PC-9 (cell line): Measurements from ENCODE around the gene HNRNPM. TPM values are rescaled to one million over a fixed set of nuclear protein-coding genes. Genes with fewer than 3 reads are reported as not detected.
A peak's percentile ranks its signal among the peaks of the same experiment; 100 is the strongest.

Source experiments
- BruUV-seq: library from RNA; stranded (reverse); fragments of 400-500 nt; replicated peaks from 2 replicates; lab custom pipeline; 2021; lab: Mats Ljungman, UMichigan
- CTCF ChIA-PET: fragments of 300-600 bp; sonication (Branson Sonifier 250); formaldehyde crosslinking; loops from one replicate; lab custom pipeline; 2022; ENCODE audit warnings: antibody characterized with exemption; lab: Charles Lee
- POLR2A ChIA-PET: fragments of 300-600 bp; sonication (Branson Sonifier 250); formaldehyde crosslinking; loops from one replicate; lab custom pipeline; 2022; ENCODE audit warnings: antibody characterized with exemption; ENCODE audit not compliant: unreplicated experiment; lab: Charles Lee
- DNase-seq, 2 experiments: peaks; one replicate each; pipeline versions ENCODE4 v3.0.0 to v3.0.0-alpha.2; 2015 to 2022; ENCODE audit warnings: mixed read lengths in 1 of 2
- H2AFZ ChIP-seq: fragments of 200-600 bp; sonication (generic); 2 replicates; pipeline ENCODE4 v1.8.1; 2017; ENCODE audit warnings: antibody characterized with exemption
- H3F3A ChIP-seq: fragments of 200-600 bp; sonication (generic); 2 replicates; pipeline ENCODE4 v1.8.1; 2017; ENCODE audit warnings: antibody characterized with exemption, mild to moderate bottlenecking, low read depth; ENCODE audit not compliant: insufficient read depth
- H3K27ac ChIP-seq: fragments of 200-600 bp; sonication (generic); 2 replicates; pipeline ENCODE4 v1.6.1; 2016; ENCODE audit warnings: mixed run types
- H3K27me3 ChIP-seq: fragments of 200-600 bp; sonication (generic); 2 replicates; pipeline ENCODE4 v1.6.1; 2016; ENCODE audit warnings: low read depth, mixed run types; ENCODE audit not compliant: insufficient read depth
- H3K36me3 ChIP-seq: fragments of 200-600 bp; sonication (generic); 2 replicates; pipeline ENCODE4 v1.6.1; 2016; ENCODE audit warnings: low read depth, mixed run types
- H3K4me1 ChIP-seq: fragments of 200-600 bp; sonication (generic); replicated peaks from 2 replicates; pipeline ENCODE4 v1.6.1; 2016; ENCODE audit warnings: mixed run types; ENCODE audit not compliant: insufficient read depth
- H3K4me2 ChIP-seq: fragments of 200-600 bp; sonication (generic); 2 replicates; pipeline ENCODE4 v1.6.1; 2017; ENCODE audit warnings: mixed run types
- H3K4me3 ChIP-seq: fragments of 200-600 bp; sonication (generic); 2 replicates; pipeline ENCODE4 v1.6.1; 2016; ENCODE audit warnings: mixed run types
- H3K79me2 ChIP-seq: fragments of 200-600 bp; sonication (generic); 2 replicates; pipeline ENCODE4 v1.6.1; 2017; ENCODE audit warnings: low read depth, mixed run types
- H3K9me2 ChIP-seq: fragments of 200-600 bp; sonication (generic); 2 replicates; pipeline ENCODE4 v1.8.1; 2017; ENCODE audit warnings: mild to moderate bottlenecking; ENCODE audit not compliant: insufficient read depth
- H3K9me3 ChIP-seq: fragments of 200-600 bp; sonication (generic); 2 replicates; pipeline ENCODE4 v1.8.1; 2016; ENCODE audit warnings: low read depth; ENCODE audit not compliant: insufficient read depth
- H4K20me1 ChIP-seq: fragments of 200-600 bp; sonication (generic); 2 replicates; pipeline ENCODE4 v1.8.1; 2017; ENCODE audit not compliant: insufficient read depth
- CTCF ChIP-seq: fragments of 200-600 bp; sonication (generic); conservative IDR thresholded peaks from 2 replicates; pipeline ENCODE4 v1.6.1; 2017; ENCODE audit warnings: mixed run types, antibody characterized with exemption, mild to moderate bottlenecking, moderate library complexity
- EZH2 ChIP-seq: fragments of 200-600 bp; sonication (generic); IDR thresholded peaks from 2 replicates; pipeline ENCODE4 v1.8.0; 2017; ENCODE audit warnings: antibody characterized with exemption, low read depth
- intact Hi-C: fragments of 100-400 bp; cut with micrococcal nuclease; formaldehyde crosslinking; loops from one replicate; pipeline ENCODE4 v1.10.0; 2022; ENCODE audit not compliant: unreplicated experiment
- total RNA-seq: library from RNA; stranded (reverse); gene quantifications from 2 replicates; pipeline ENCODE4 v1.2.3, GENCODE V29; 2021

Gene HNRNPM
- total RNA-seq, 1 experiment from 2014 or later, result 239 TPM

- no peaks in the 10 kb centered on the region for H3K27me3 ChIP-seq
- BruUV-seq, result no TSS peak
- H3F3A ChIP-seq, result peaks cover 26% of the 10 kb centered on the region
- intact Hi-C loops, result loop anchor here (2.0 to 10.0 kb wide), 4 partner anchors 44 to 94 kb away; no protein-coding TSS in a partner anchor
- no peak within 1 kb of the TSS for H3K27ac ChIP-seq
- H3K9me2 ChIP-seq, result no peaks in the 10 kb centered on the region
- no peaks in the 10 kb centered on the region for H3K9me3 ChIP-seq
- ChIA-PET POLR2A (interaction anchor here (0.5 to 1.0 kb wide), 10 partner anchors 11 to 156 kb away, joined by 3 to 14 read pairs (median 4); no protein-coding TSS in a partner anchor), CTCF (interaction anchor here (0.6 to 1.9 kb wide), 15 partner anchors 11 to 1876 kb away, joined by 3 to 31 read pairs (median 5); partner anchors contain the start of gene RAB11B)
- peak; percentile 91 to 97 for DNase-seq
- H3K4me2 ChIP-seq, result peak within 1 kb of the TSS; percentile 99
- H2AFZ ChIP-seq, result peak within 1 kb of the TSS; percentile 89
- H3K79me2 ChIP-seq, result no peaks in the 10 kb centered on the region
- H4K20me1 ChIP-seq, result no peaks in the 10 kb centered on the region; the same call in 1 of the 2 replicates
- peak within 1 kb of the TSS; percentile 80 for H3K4me3 ChIP-seq
- TF ChIP-seq EZH2 (no peak), CTCF (peak; percentile 76)
- no peaks in the 10 kb centered on the region for H3K36me3 ChIP-seq
- peaks cover 5% of the 10 kb centered on the region for H3K4me1 ChIP-seq
Observed at GRCh38 chr19:8412783-8413628, 31.8 kb upstream of the HNRNPM start, which contains the start of gene MARCHF2. Gene MARCHF2 (plus strand): TSS chr19:8413305. CDS start chr19:8421841, 8,536 bp downstream.

GRCh38 chr19:8413629-8413995 lies 31.2 kb upstream of the HNRNPM start:
- no peaks in the 10 kb centered on the region for H3K79me2 ChIP-seq
- no peak for DNase-seq
- CTCF ChIA-PET, result interaction anchor here (0.6 to 1.9 kb wide), 10 partner anchors 10 to 322 kb away, joined by 4 to 31 read pairs (median 5); partner anchors contain the start of gene RAB11B
- H3K4me1 ChIP-seq, result peaks cover 5% of the 10 kb centered on the region
- no peaks in the 10 kb centered on the region for H3K27me3 ChIP-seq
- peak overlapping the region; percentile 89 for H2AFZ ChIP-seq
- H3K9me2 ChIP-seq, result no peaks in the 10 kb centered on the region
- no peaks in the 10 kb centered on the region for H3K36me3 ChIP-seq
- peak overlapping the region; percentile 99 for H3K4me2 ChIP-seq
- TF ChIP-seq EZH2, result no peak
- TF ChIP-seq CTCF, result no peak
- no peaks in the 10 kb centered on the region; the same call in 1 of the 2 replicates for H4K20me1 ChIP-seq
- H3K9me3 ChIP-seq, result no peaks in the 10 kb centered on the region
- H3F3A ChIP-seq, result peaks cover 24% of the 10 kb centered on the region
- intact Hi-C loops, result loop anchor here (2.0 to 10.0 kb wide), 4 partner anchors 44 to 93 kb away; no protein-coding TSS in a partner anchor
- H3K4me3 ChIP-seq, result peak overlapping the region; percentile 80
- no TSS peak for BruUV-seq
- POLR2A ChIA-PET, result interaction anchor here (0.5 to 1.0 kb wide), 8 partner anchors 10 to 155 kb away, joined by 3 to 14 read pairs (median 4); no protein-coding TSS in a partner anchor
- no peak overlapping the region for H3K27ac ChIP-seq

- no TSS peak for BruUV-seq
- POLR2A ChIA-PET, result no interaction called here
Observed at GRCh38 chr19:8416796-8417195, 28.0 kb upstream of the HNRNPM start.

More at GRCh38 chr19:8416796-8417195, 28.0 kb upstream of the HNRNPM start:
- no peaks in the 10 kb centered on the region for H3K9me3 ChIP-seq
- no peak overlapping the region for H3K27ac ChIP-seq
- H3K79me2 ChIP-seq, result no peaks in the 10 kb centered on the region
- intact Hi-C loops, result loop anchor here (10.0 kb wide), 1 partner anchor 68 kb away; no protein-coding TSS in a partner anchor
- no peaks in the 10 kb centered on the region for H3K9me2 ChIP-seq
- H3K4me3 ChIP-seq, result no peak overlapping the region
- H3K27me3 ChIP-seq, result no peaks in the 10 kb centered on the region
- no peak overlapping the region for H3K4me2 ChIP-seq
- no peak overlapping the region for H2AFZ ChIP-seq
- no peak for DNase-seq
- H3K4me1 ChIP-seq, result peaks cover 5% of the 10 kb centered on the region
- H4K20me1 ChIP-seq, result no peaks in the 10 kb centered on the region; the same call in 1 of the 2 replicates
- H3F3A ChIP-seq, result peaks cover 11% of the 10 kb centered on the region
- no peak for TF ChIP-seq CTCF
- TF ChIP-seq EZH2, result no peak
- CTCF ChIA-PET, result interaction anchor here (0.7 kb wide), 1 partner anchor 162 kb away, joined by 5 read pairs; no protein-coding TSS in a partner anchor
- H3K36me3 ChIP-seq, result no peaks in the 10 kb centered on the region
